ENCODE results near the gene HSD3B2.
A peak's percentile ranks its signal among the peaks of the same experiment; 100 is the strongest.
"Not testable (repeated sequence)": the region's sequence is repeated elsewhere in the genome, so short reads cannot be mapped to it uniquely, and the experiment has no call there.

Gene HSD3B2

GRCh38 chr1:119414950-119415349 lies at the start of gene HSD3B2:
HSD3B2 (plus strand) TSS chr1:119415150; CDS start chr1:119415420, 270 bp downstream.
- no peak for DNase-seq

GRCh38 chr1:119366424-119366823 lies 48.5 kb upstream of the HSD3B2 start:
- DNase-seq, result no peak

- DNase-seq, result no peak
Measured at GRCh38 chr1:119367432-119368124, 47.4 kb upstream of the HSD3B2 start.

- no peak for DNase-seq
Measured at GRCh38 chr1:119368554-119368953, 46.4 kb upstream of the HSD3B2 start, which contains the start of gene HAO2. HAO2 (plus strand) TSS chr1:119368785; CDS start chr1:119381086, 12,301 bp downstream.

- DNase-seq, result no peak
Measured at GRCh38 chr1:119370748-119371147, 44.2 kb upstream of the HSD3B2 start.

GRCh38 chr1:119371815-119372214 lies 43.1 kb upstream of the HSD3B2 start:
- DNase-seq, result no peak

- no peak for DNase-seq
Measured at GRCh38 chr1:119372503-119373086, 42.4 kb upstream of the HSD3B2 start.

GRCh38 chr1:119373465-119373864 lies 41.5 kb upstream of the HSD3B2 start:
- DNase-seq, result peak; percentile 5

- peak; percentile 22 for DNase-seq
Measured at GRCh38 chr1:119374208-119374874, 40.6 kb upstream of the HSD3B2 start.

- no peak for DNase-seq
Measured at GRCh38 chr1:119375366-119375765, 39.6 kb upstream of the HSD3B2 start.

GRCh38 chr1:119376594-119376993 lies 38.4 kb upstream of the HSD3B2 start:
- DNase-seq, result no peak

GRCh38 chr1:119377594-119377993 lies 37.4 kb upstream of the HSD3B2 start:
- DNase-seq, result not testable (repeated sequence)

- DNase-seq, result no peak
Measured at GRCh38 chr1:119379117-119379516, 35.8 kb upstream of the HSD3B2 start.

- no peak for DNase-seq
Measured at GRCh38 chr1:119380304-119380703, 34.6 kb upstream of the HSD3B2 start.

- no peak for DNase-seq
Measured at GRCh38 chr1:119380983-119381662, 33.8 kb upstream of the HSD3B2 start.

- DNase-seq, result no peak
Measured at GRCh38 chr1:119384591-119384990, 30.4 kb upstream of the HSD3B2 start.

- DNase-seq, result no peak
Measured at GRCh38 chr1:119385650-119386049, 29.3 kb upstream of the HSD3B2 start.

GRCh38 chr1:119387858-119388257 lies 27.1 kb upstream of the HSD3B2 start:
- DNase-seq, result no peak

GRCh38 chr1:119388450-119388849 lies 26.5 kb upstream of the HSD3B2 start:
- no peak for DNase-seq

- no peak for DNase-seq
Measured at GRCh38 chr1:119390526-119390925, 24.4 kb upstream of the HSD3B2 start.

GRCh38 chr1:119391749-119392148 lies 23.2 kb upstream of the HSD3B2 start:
- no peak for DNase-seq

- DNase-seq, result no peak
Measured at GRCh38 chr1:119394085-119394484, 20.9 kb upstream of the HSD3B2 start.

- DNase-seq, result no peak
Measured at GRCh38 chr1:119396982-119397381, 18.0 kb upstream of the HSD3B2 start.
